HepG2 (cell line): Measurements from ENCODE around the gene ZDHHC16. TPM values are rescaled to one million over a fixed set of nuclear protein-coding genes. Genes with fewer than 3 reads are reported as not detected.
A peak's percentile ranks its signal among the peaks of the same experiment; 100 is the strongest.

Experiments
- CBX1 ChIP-seq: IDR thresholded peaks from one replicate; pipeline ENCODE4 v1.6.1; 2016; ENCODE audit warnings: antibody characterized with exemption, low read depth
- CREB1 ChIP-seq, 2 experiments: fragments of 450-650 bp in 1 of 2; IDR thresholded peaks; 2 replicates each; pipeline ENCODE4 v1.6.1; 2016 to 2017; ENCODE audit warnings: control low read depth in 1 of 2, mild to moderate bottlenecking in 1 of 2, missing compliant biosample characterization in 1 of 2, missing genetic modification characterization in 1 of 2
- ELF4 ChIP-seq: sonication (generic); formaldehyde crosslinking; IDR thresholded peaks from 2 replicates; pipeline ENCODE4 v1.5.0; 2020; ENCODE audit warnings: missing genetic modification reagents, mild to moderate bottlenecking, moderate library complexity, borderline replicate concordance
- KLF9 ChIP-seq: IDR thresholded peaks from 2 replicates; pipeline ENCODE4 v1.6.1; 2016; ENCODE audit warnings: low read depth
- NCOA1 ChIP-seq: sonication (generic); formaldehyde crosslinking; IDR thresholded peaks from 2 replicates; pipeline ENCODE4 v1.9.0; 2021; ENCODE audit warnings: missing genetic modification reagents
- RARA ChIP-seq: IDR thresholded peaks from 2 replicates; pipeline ENCODE4 v1.6.1; 2016; ENCODE audit warnings: missing genetic modification reagents, missing compliant biosample characterization
- SOX5 ChIP-seq: IDR thresholded peaks from 2 replicates; pipeline ENCODE4 v1.6.1; 2016; ENCODE audit warnings: borderline replicate concordance
- ZC3H4 ChIP-seq: sonication (generic); formaldehyde crosslinking; IDR thresholded peaks from 2 replicates; pipeline ENCODE4 v1.4.0; 2020; ENCODE audit warnings: missing genetic modification reagents, borderline replicate concordance
- ZFP1 ChIP-seq: IDR thresholded peaks from 2 replicates; pipeline ENCODE4 v1.6.1; 2016
- ZNF17 ChIP-seq: sonication (generic); formaldehyde crosslinking; IDR thresholded peaks from 2 replicates; pipeline ENCODE4 v1.5.0; 2020; ENCODE audit warnings: mild to moderate bottlenecking, missing genetic modification reagents
- ZNF547 ChIP-seq: sonication (generic); formaldehyde crosslinking; IDR thresholded peaks from 2 replicates; pipeline ENCODE4 v1.5.1; 2020; ENCODE audit warnings: mild to moderate bottlenecking, missing genetic modification reagents
- ZNF556 ChIP-seq: sonication (generic); formaldehyde crosslinking; IDR thresholded peaks from 2 replicates; pipeline ENCODE4 v1.4.0; 2020; ENCODE audit warnings: mild to moderate bottlenecking, missing genetic modification reagents, borderline replicate concordance
- ZNF567 ChIP-seq: sonication (generic); formaldehyde crosslinking; IDR thresholded peaks from 2 replicates; pipeline ENCODE4 v1.8.1; 2023; ENCODE audit warnings: mild to moderate bottlenecking, missing genetic modification reagents, borderline replicate concordance
- ZNF782 ChIP-seq: sonication (generic); formaldehyde crosslinking; IDR thresholded peaks from 2 replicates; pipeline ENCODE4 v1.4.0; 2020; ENCODE audit warnings: missing genetic modification reagents, mild to moderate bottlenecking, borderline replicate concordance
- ZNF816 ChIP-seq: sonication (generic); formaldehyde crosslinking; IDR thresholded peaks from 2 replicates; pipeline ENCODE4 v1.8.0; 2022; ENCODE audit warnings: missing genetic modification reagents, mild to moderate bottlenecking, borderline replicate concordance
- polyA plus RNA-seq, 8 experiments: library from polyadenylated mRNA; depleted of rRNA in 3 of 8; stranded (reverse) in 7 of 8; unstranded in 1 of 8; fragments of >200 nt; fragmentation: Illumina TruSeq in 4 of 8; extraction: Trizol in 4 of 8; gene quantifications; 2 replicates each; pipeline versions ENCODE4 v1.2.1 to v1.2.3, GENCODE V29; 2011 to 2016; ENCODE audit warnings: low read depth in 4 of 8, missing spikeins in 1 of 8, mixed read lengths in 1 of 8; ENCODE audit not compliant: insufficient read depth in 1 of 8
- total RNA-seq, 5 experiments: library from RNA; depleted of rRNA; stranded (reverse); fragments of >200 nt; fragmentation: Illumina TruSeq; extraction: Trizol; gene quantifications; 2 replicates each; pipeline ENCODE4 v1.2.3, GENCODE V29; 2016; ENCODE audit warnings: low read depth in 1 of 5
- TF ChIP-seq, protein P1 (sequence below): sonication (generic); formaldehyde crosslinking; IDR thresholded peaks from 2 replicates; pipeline ENCODE4 v1.8.1; 2023; ENCODE audit warnings: missing genetic modification reagents, inconsistent platforms, borderline replicate concordance
- TF ChIP-seq, protein P2 (sequence below): sonication (generic); formaldehyde crosslinking; IDR thresholded peaks from 2 replicates; pipeline ENCODE4 v1.4.0; 2020; ENCODE audit warnings: missing genetic modification reagents
- TF ChIP-seq, protein P3 (sequence below): sonication (generic); formaldehyde crosslinking; IDR thresholded peaks from 2 replicates; pipeline ENCODE4 v1.5.0; 2020; ENCODE audit warnings: missing genetic modification reagents
- TF ChIP-seq, protein P4 (sequence below): sonication (generic); formaldehyde crosslinking; IDR thresholded peaks from 2 replicates; pipeline ENCODE4 v1.4.0; 2020; ENCODE audit warnings: mild to moderate bottlenecking, missing genetic modification reagents
- TF ChIP-seq, protein P5 (sequence below): IDR thresholded peaks from 2 replicates; pipeline ENCODE4 v1.6.1; 2016; ENCODE audit warnings: control low read depth
- TF ChIP-seq, protein P6 (sequence below): IDR thresholded peaks from 2 replicates; pipeline ENCODE4 v1.6.1; 2012; ENCODE audit warnings: inconsistent platforms
- TF ChIP-seq, protein P7 (sequence below): sonication (generic); formaldehyde crosslinking; IDR thresholded peaks from 2 replicates; pipeline ENCODE4 v1.5.1; 2020; ENCODE audit warnings: mild to moderate bottlenecking, missing genetic modification reagents, moderate library complexity

ZDHHC16 gene
- total and polyA plus RNA-seq, 2 of the 13 experiments (the other 11 are each of a cell fraction or from before 2014, with no cell fraction given): 40.8 to 41.8 TPM

DNA sequence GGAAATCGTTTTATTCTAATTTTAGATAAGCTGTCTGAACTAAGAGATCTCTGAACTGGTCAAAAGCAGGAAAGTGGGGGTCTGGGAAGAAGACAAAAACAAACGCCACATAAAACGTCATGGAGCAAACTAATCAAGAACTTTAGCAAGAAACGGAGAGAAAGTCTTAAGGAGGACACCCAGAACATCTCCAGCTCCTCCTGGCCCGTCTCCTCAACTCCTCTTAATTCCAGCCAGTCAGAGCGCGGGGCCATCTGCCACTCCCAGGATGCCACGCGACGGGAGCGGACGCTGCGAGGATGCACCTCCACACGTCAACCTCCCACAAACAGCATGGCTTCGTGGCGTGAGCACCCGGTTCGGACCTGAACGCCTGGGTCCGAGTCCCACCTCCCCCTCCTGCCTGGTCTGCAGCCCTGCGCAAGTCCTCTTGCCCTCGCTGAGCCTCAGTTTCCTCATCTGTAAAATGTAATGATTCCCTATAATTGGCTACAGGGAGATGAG, 51.6 kb downstream of the ZDHHC16 start (continued):
- TF ChIP-seq, protein P1, sequence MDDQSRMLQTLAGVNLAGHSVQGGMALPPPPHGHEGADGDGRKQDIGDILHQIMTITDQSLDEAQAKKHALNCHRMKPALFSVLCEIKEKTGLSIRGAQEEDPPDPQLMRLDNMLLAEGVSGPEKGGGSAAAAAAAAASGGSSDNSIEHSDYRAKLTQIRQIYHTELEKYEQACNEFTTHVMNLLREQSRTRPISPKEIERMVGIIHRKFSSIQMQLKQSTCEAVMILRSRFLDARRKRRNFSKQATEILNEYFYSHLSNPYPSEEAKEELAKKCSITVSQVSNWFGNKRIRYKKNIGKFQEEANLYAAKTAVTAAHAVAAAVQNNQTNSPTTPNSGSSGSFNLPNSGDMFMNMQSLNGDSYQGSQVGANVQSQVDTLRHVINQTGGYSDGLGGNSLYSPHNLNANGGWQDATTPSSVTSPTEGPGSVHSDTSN: no peak
- 0 out of 2 replicates have a peak, but pooled peaks have one; percentile 12 for TF ChIP-seq ZFP1 (CRISPR knock-in tag)
- no peak for TF ChIP-seq CREB1 (IDR thresholded peaks at IDR 0.05)
- TF ChIP-seq CREB1 (CRISPR knock-in tag; IDR thresholded peaks at IDR 0.05): no peak
- TF ChIP-seq RARA: no peak
- peak; percentile 56; the same call in 1 of the 2 replicates for TF ChIP-seq NCOA1 (CRISPR knock-in tag)
- 0 out of 2 replicates have a peak, but pooled peaks have one; percentile 24 for TF ChIP-seq ZNF567 (CRISPR knock-in tag)
- TF ChIP-seq ZNF556: no peak
- TF ChIP-seq KLF9: no peak
- TF ChIP-seq, protein P2, sequence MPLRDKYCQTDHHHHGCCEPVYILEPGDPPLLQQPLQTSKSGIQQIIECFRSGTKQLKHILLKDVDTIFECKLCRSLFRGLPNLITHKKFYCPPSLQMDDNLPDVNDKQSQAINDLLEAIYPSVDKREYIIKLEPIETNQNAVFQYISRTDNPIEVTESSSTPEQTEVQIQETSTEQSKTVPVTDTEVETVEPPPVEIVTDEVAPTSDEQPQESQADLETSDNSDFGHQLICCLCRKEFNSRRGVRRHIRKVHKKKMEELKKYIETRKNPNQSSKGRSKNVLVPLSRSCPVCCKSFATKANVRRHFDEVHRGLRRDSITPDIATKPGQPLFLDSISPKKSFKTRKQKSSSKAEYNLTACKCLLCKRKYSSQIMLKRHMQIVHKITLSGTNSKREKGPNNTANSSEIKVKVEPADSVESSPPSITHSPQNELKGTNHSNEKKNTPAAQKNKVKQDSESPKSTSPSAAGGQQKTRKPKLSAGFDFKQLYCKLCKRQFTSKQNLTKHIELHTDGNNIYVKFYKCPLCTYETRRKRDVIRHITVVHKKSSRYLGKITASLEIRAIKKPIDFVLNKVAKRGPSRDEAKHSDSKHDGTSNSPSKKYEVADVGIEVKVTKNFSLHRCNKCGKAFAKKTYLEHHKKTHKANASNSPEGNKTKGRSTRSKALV (CRISPR knock-in tag): no peak
- TF ChIP-seq ELF4: no peak
- TF ChIP-seq, protein P3, sequence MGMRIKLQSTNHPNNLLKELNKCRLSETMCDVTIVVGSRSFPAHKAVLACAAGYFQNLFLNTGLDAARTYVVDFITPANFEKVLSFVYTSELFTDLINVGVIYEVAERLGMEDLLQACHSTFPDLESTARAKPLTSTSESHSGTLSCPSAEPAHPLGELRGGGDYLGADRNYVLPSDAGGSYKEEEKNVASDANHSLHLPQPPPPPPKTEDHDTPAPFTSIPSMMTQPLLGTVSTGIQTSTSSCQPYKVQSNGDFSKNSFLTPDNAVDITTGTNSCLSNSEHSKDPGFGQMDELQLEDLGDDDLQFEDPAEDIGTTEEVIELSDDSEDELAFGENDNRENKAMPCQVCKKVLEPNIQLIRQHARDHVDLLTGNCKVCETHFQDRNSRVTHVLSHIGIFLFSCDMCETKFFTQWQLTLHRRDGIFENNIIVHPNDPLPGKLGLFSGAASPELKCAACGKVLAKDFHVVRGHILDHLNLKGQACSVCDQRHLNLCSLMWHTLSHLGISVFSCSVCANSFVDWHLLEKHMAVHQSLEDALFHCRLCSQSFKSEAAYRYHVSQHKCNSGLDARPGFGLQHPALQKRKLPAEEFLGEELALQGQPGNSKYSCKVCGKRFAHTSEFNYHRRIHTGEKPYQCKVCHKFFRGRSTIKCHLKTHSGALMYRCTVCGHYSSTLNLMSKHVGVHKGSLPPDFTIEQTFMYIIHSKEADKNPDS (CRISPR knock-in tag): peak; percentile 40; the same call in 1 of the 2 replicates
- no peak for TF ChIP-seq CBX1
- no peak for TF ChIP-seq SOX5 (CRISPR knock-in tag)
- TF ChIP-seq, protein P4, sequence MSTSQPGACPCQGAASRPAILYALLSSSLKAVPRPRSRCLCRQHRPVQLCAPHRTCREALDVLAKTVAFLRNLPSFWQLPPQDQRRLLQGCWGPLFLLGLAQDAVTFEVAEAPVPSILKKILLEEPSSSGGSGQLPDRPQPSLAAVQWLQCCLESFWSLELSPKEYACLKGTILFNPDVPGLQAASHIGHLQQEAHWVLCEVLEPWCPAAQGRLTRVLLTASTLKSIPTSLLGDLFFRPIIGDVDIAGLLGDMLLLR: peak; percentile 67; the same call in 1 of the 2 replicates
- TF ChIP-seq, protein P5, sequence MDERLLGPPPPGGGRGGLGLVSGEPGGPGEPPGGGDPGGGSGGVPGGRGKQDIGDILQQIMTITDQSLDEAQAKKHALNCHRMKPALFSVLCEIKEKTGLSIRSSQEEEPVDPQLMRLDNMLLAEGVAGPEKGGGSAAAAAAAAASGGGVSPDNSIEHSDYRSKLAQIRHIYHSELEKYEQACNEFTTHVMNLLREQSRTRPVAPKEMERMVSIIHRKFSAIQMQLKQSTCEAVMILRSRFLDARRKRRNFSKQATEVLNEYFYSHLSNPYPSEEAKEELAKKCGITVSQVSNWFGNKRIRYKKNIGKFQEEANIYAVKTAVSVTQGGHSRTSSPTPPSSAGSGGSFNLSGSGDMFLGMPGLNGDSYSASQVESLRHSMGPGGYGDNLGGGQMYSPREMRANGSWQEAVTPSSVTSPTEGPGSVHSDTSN (CRISPR knock-in tag): no peak
- TF ChIP-seq ZNF17: no peak
- no peak; the same call in 1 of the 2 replicates for TF ChIP-seq ZNF547
- TF ChIP-seq ZC3H4 (CRISPR knock-in tag): no peak
- TF ChIP-seq ZNF816 (CRISPR knock-in tag): no peak
- TF ChIP-seq, protein P6, sequence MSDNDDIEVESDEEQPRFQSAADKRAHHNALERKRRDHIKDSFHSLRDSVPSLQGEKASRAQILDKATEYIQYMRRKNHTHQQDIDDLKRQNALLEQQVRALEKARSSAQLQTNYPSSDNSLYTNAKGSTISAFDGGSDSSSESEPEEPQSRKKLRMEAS: peak; percentile 95
- no peak for TF ChIP-seq ZNF782 (CRISPR knock-in tag)
- TF ChIP-seq, protein P7, sequence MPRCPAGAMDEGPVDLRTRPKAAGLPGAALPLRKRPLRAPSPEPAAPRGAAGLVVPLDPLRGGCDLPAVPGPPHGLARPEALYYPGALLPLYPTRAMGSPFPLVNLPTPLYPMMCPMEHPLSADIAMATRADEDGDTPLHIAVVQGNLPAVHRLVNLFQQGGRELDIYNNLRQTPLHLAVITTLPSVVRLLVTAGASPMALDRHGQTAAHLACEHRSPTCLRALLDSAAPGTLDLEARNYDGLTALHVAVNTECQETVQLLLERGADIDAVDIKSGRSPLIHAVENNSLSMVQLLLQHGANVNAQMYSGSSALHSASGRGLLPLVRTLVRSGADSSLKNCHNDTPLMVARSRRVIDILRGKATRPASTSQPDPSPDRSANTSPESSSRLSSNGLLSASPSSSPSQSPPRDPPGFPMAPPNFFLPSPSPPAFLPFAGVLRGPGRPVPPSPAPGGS (CRISPR knock-in tag): 0 out of 2 replicates have a peak, but pooled peaks have one; percentile 85
